OCI-LY7 (cell line): ENCODE results near the gene PLA2G4C.

Source experiments
- CTCF ChIP-seq: fragments of 200-600 bp; sonication (generic); conservative IDR thresholded peaks from 2 replicates; pipeline ENCODE4 v1.5.1; 2014; ENCODE audit warnings: mild to moderate bottlenecking, antibody characterized with exemption, low read length, moderate library complexity, mixed read lengths
- EZH2phosphoT487 ChIP-seq: fragments of 200-600 bp; sonication (generic); IDR thresholded peaks from 2 replicates; pipeline ENCODE4 v1.6.1; 2018; ENCODE audit warnings: low read depth, borderline replicate concordance, mild to moderate bottlenecking, mixed run types, antibody characterized with exemption, low read length, moderate library complexity, mixed read lengths

GRCh38 chr19:48118131-48118517 lies 7.5 kb upstream of the PLA2G4C start:
- TF ChIP-seq CTCF, result no peak
- TF ChIP-seq EZH2phosphoT487, result no peak
